Fibroblast of lung (primary cell): ENCODE data around the gene CCR7. TPM values are rescaled to one million over a fixed set of nuclear protein-coding genes. Genes with fewer than 3 reads are reported as not detected.

Experiments used
- DNase-seq, 2 donors: peaks; one replicate each; pipeline versions ENCODE4 v3.0.0 to v3.0.0-alpha.2; 2010; ENCODE audit warnings: low read depth in 2 of 2
- H2AFZ ChIP-seq: 2 replicates; pipeline ENCODE4 v1.5.1; 2012; ENCODE audit warnings: low read length, control low read depth, inconsistent platforms
- H3K27ac ChIP-seq: 2 replicates; pipeline ENCODE4 v1.5.1; 2011; ENCODE audit warnings: low read length, control low read depth; ENCODE audit not compliant: insufficient read depth
- H3K27me3 ChIP-seq: 2 replicates; pipeline ENCODE4 v1.5.1; 2011; ENCODE audit warnings: mild to moderate bottlenecking, low read length; ENCODE audit not compliant: control insufficient read depth, insufficient read depth
- H3K36me3 ChIP-seq: 2 replicates; pipeline ENCODE4 v1.5.1; 2011; ENCODE audit warnings: low read length; ENCODE audit not compliant: control insufficient read depth, insufficient read depth
- H3K4me1 ChIP-seq: 2 replicates; pipeline ENCODE4 v1.5.1; 2011; ENCODE audit warnings: low read length; ENCODE audit not compliant: control insufficient read depth, insufficient read depth; ENCODE audit errors: extremely low read depth
- H3K4me2 ChIP-seq: 2 replicates; pipeline ENCODE4 v1.5.1; 2011; ENCODE audit warnings: low read length, control low read depth; ENCODE audit not compliant: insufficient read depth; ENCODE audit errors: extremely low read depth
- H3K4me3 ChIP-seq, 4 experiments: fragments of 200-600 bp in 1 of 4; sonication (generic) in 1 of 4; replicated peaks in 1 of 4; 2 replicates each; pipeline ENCODE4 v1.5.1; 2011 to 2016; ENCODE audit warnings: low read length in 4 of 4, low read depth in 3 of 4, mild to moderate bottlenecking in 3 of 4, control low read depth in 2 of 4, inconsistent platforms in 1 of 4, mixed read lengths in 1 of 4; ENCODE audit not compliant: insufficient read depth in 1 of 4; ENCODE audit errors: control extremely low read depth in 1 of 4
- H3K79me2 ChIP-seq: 2 replicates; pipeline ENCODE4 v1.5.1; 2012; ENCODE audit warnings: mild to moderate bottlenecking, low read length, inconsistent platforms; ENCODE audit not compliant: control insufficient read depth, insufficient read depth
- H3K9ac ChIP-seq: 2 replicates; pipeline ENCODE4 v1.5.1; 2011; ENCODE audit warnings: mild to moderate bottlenecking, low read length, control low read depth; ENCODE audit not compliant: insufficient read depth
- H3K9me3 ChIP-seq: 2 replicates; pipeline ENCODE4 v1.5.1; 2012; ENCODE audit warnings: low read depth, low read length; ENCODE audit not compliant: control insufficient read depth, insufficient read depth
- H4K20me1 ChIP-seq: 2 replicates; pipeline ENCODE4 v1.5.1; 2011; ENCODE audit warnings: low read length; ENCODE audit not compliant: control insufficient read depth, insufficient read depth; ENCODE audit errors: extremely low read depth
- CTCF ChIP-seq, 2 donors: IDR thresholded peaks in 1 of 2; conservative IDR thresholded peaks in 1 of 2; 1 replicate in 1 of 2; 2 replicates in 1 of 2; pipeline ENCODE4 v1.5.1; 2011 to 2012; ENCODE audit warnings: low read length in 2 of 2, control low read depth in 1 of 2, inconsistent platforms in 1 of 2, low read depth in 1 of 2, mild to moderate bottlenecking in 1 of 2
- EZH2 ChIP-seq: IDR thresholded peaks from 2 replicates; pipeline ENCODE4 v1.5.1; 2012; ENCODE audit warnings: low read length, control low read depth, mild to moderate bottlenecking; ENCODE audit errors: missing control alignments
- polyA plus RNA-seq, 2 donors: library from polyadenylated mRNA; depleted of rRNA in 1 of 2; stranded (reverse) in 1 of 2; unstranded in 1 of 2; fragments of >200 nt; gene quantifications; 2 replicates each; pipeline ENCODE4 v1.2.1, GENCODE V29; 2011 to 2012; ENCODE audit warnings: missing spikeins in 1 of 2
- total RNA-seq: library from RNA; depleted of rRNA; stranded (reverse); fragments of >200 nt; gene quantifications from 2 replicates; pipeline ENCODE4 v1.2.1, GENCODE V29; 2014

CCR7 gene
- total and polyA plus RNA-seq, 2 donors (not counting 1 experiment from before 2014, with no cell fraction given) = under 0.01 to 0.10 TPM

- H3K27ac ChIP-seq = peak overlapping the region; percentile 100
- H3K27me3 ChIP-seq = no peaks in the 10 kb centered on the region
- peak overlapping the region; percentile 61 for H3K9ac ChIP-seq
- H2AFZ ChIP-seq = no peak overlapping the region
- peaks cover 52% of the 10 kb centered on the region for H3K4me1 ChIP-seq
- H3K79me2 ChIP-seq = no peaks in the 10 kb centered on the region
- H3K4me2 ChIP-seq = no peak overlapping the region
- no peak overlapping the region for H3K4me3 ChIP-seq
- H3K9me3 ChIP-seq = no peaks in the 10 kb centered on the region
- peak; percentile 86 to 98 for DNase-seq
- TF ChIP-seq CTCF (conservative IDR thresholded peaks at IDR 0.05 in 1 of 2, IDR thresholded peaks at IDR 0.05 in 1 of 2; ENCODE audit: low read depth in 1 of 2, low read length in 2 of 2) (no peak), EZH2 (no peak)
- no peaks in the 10 kb centered on the region for H3K36me3 ChIP-seq
- H4K20me1 ChIP-seq = no peaks in the 10 kb centered on the region
Measured at GRCh38 chr17:40548982-40549685, 16.1 kb downstream of the CCR7 start.

GRCh38 chr17:40548491-40548981, 16.7 kb downstream of the CCR7 start:
- Histone ChIP-seq H3K27ac (peak overlapping the region; percentile 100), H3K79me2 (no peaks in the 10 kb centered on the region), H3K9ac (peak overlapping the region; percentile 61), H3K4me3 (no peak overlapping the region), H3K4me2 (no peak overlapping the region), H3K4me1 (peaks cover 49% of the 10 kb centered on the region), H2AFZ (no peak overlapping the region), H3K36me3 (no peaks in the 10 kb centered on the region), H3K9me3 (no peaks in the 10 kb centered on the region), H4K20me1 (no peaks in the 10 kb centered on the region), H3K27me3 (no peaks in the 10 kb centered on the region)
- TF ChIP-seq EZH2 = no peak
- TF ChIP-seq CTCF (conservative IDR thresholded peaks at IDR 0.05 in 1 of 2, IDR thresholded peaks at IDR 0.05 in 1 of 2; ENCODE audit: low read depth in 1 of 2, low read length in 2 of 2) = no peak
- DNase-seq = no peak

GRCh38 chr17:40547785-40548478, 17.3 kb downstream of the CCR7 start:
- Histone ChIP-seq H2AFZ (no peak overlapping the region), H3K4me1 (peaks cover 49% of the 10 kb centered on the region), H3K27me3 (no peaks in the 10 kb centered on the region), H3K27ac (peak overlapping the region; percentile 100), H3K4me2 (no peak overlapping the region), H3K4me3 (no peak overlapping the region), H3K36me3 (no peaks in the 10 kb centered on the region), H3K79me2 (no peaks in the 10 kb centered on the region), H3K9me3 (no peaks in the 10 kb centered on the region), H3K9ac (peak overlapping the region; percentile 36), H4K20me1 (no peaks in the 10 kb centered on the region)
- TF ChIP-seq CTCF (conservative IDR thresholded peaks at IDR 0.05 in 1 of 2, IDR thresholded peaks at IDR 0.05 in 1 of 2; ENCODE audit: low read depth in 1 of 2, low read length in 2 of 2) (no peak), EZH2 (no peak)
- no peak for DNase-seq
